DMS53 (cell line): ENCODE data around the gene ANKRD55.
A peak's percentile ranks its signal among the peaks of the same experiment; 100 is the strongest.

ENCODE experiments used
- DNase-seq: peaks from one replicate; lab custom pipeline; 2025; lab: John Stamatoyannopoulos, UW

Gene ANKRD55

GRCh38 chr5:56078278-56079156, 154.6 kb downstream of the ANKRD55 start:
- no peak for DNase-seq

GRCh38 chr5:56077796-56078233, 155.3 kb downstream of the ANKRD55 start:
- no peak for DNase-seq

- no peak for DNase-seq
Measured at GRCh38 chr5:56076486-56076885, 156.6 kb downstream of the ANKRD55 start.

- DNase-seq: no peak
Measured at GRCh38 chr5:56075361-56075760, 157.8 kb downstream of the ANKRD55 start.

- no peak for DNase-seq
Measured at GRCh38 chr5:56072863-56073766, 160.0 kb downstream of the ANKRD55 start.

- no peak for DNase-seq
Measured at GRCh38 chr5:56071470-56071869, 161.7 kb downstream of the ANKRD55 start.

GRCh38 chr5:56070851-56071465, 162.2 kb downstream of the ANKRD55 start:
- no peak for DNase-seq

GRCh38 chr5:56069652-56070226, 163.4 kb downstream of the ANKRD55 start:
- DNase-seq: no peak

GRCh38 chr5:56066931-56067450, 166.1 kb downstream of the ANKRD55 start:
- no peak for DNase-seq

GRCh38 chr5:56064984-56065383, 168.1 kb downstream of the ANKRD55 start:
- DNase-seq: no peak

GRCh38 chr5:56060276-56061110, 172.6 kb downstream of the ANKRD55 start:
- no peak for DNase-seq

- DNase-seq: no peak
Measured at GRCh38 chr5:56059854-56060253, 173.3 kb downstream of the ANKRD55 start.

GRCh38 chr5:56056875-56057274, 176.3 kb downstream of the ANKRD55 start:
- DNase-seq: no peak

- peak; percentile 78 for DNase-seq
Measured at GRCh38 chr5:56055859-56056258, 177.3 kb downstream of the ANKRD55 start.

GRCh38 chr5:56055287-56055686, 177.8 kb downstream of the ANKRD55 start:
- peak; percentile 37 for DNase-seq

GRCh38 chr5:56054666-56055065, 178.5 kb downstream of the ANKRD55 start:
- no peak for DNase-seq

- no peak for DNase-seq
Measured at GRCh38 chr5:56053363-56053762, 179.8 kb downstream of the ANKRD55 start.

- no peak for DNase-seq
Measured at GRCh38 chr5:56052735-56053134, 180.4 kb downstream of the ANKRD55 start.

- peak; percentile 38 for DNase-seq
Measured at GRCh38 chr5:56050551-56051255, 182.4 kb downstream of the ANKRD55 start.
